HEK293 (cell line): ENCODE results near the gene RIPK3.

Source experiments
- CTCF ChIA-PET: fragments of 350-600 bp; formaldehyde crosslinking; extraction: SDS; loops from one replicate; lab custom pipeline; 2021; ENCODE audit warnings: antibody characterized with exemption; lab: Yijun Ruan, JAX
- POLR2A ChIA-PET: fragments of 300-600 bp; formaldehyde crosslinking; extraction: SDS; loops from one replicate; lab custom pipeline; 2020; ENCODE audit warnings: antibody characterized with exemption, inconsistent platforms; lab: Yijun Ruan, JAX
- H3K27ac ChIP-seq: fragments of 200-500 bp; sonication (Bioruptor generic); 2 replicates; pipeline ENCODE4 v1.5.1; 2014; ENCODE audit warnings: low read depth, low read length, control low read depth, inconsistent platforms; ENCODE audit errors: extremely low read depth
- H3K36me3 ChIP-seq, 2 experiments: fragments of 200-500 bp in 1 of 2; sonication (Bioruptor generic) in 1 of 2; 1 replicate in 1 of 2; 2 replicates in 1 of 2; pipeline ENCODE4 v1.5.1; 2014 to 2017; ENCODE audit warnings: inconsistent platforms in 2 of 2, low read length in 2 of 2; ENCODE audit not compliant: control insufficient read depth in 2 of 2, insufficient read depth in 1 of 2
- H3K4me1 ChIP-seq: fragments of 200-500 bp; sonication (Bioruptor generic); 2 replicates; pipeline ENCODE4 v1.5.1; 2014; ENCODE audit warnings: mild to moderate bottlenecking, low read length, inconsistent platforms; ENCODE audit not compliant: control insufficient read depth, insufficient read depth
- H3K4me3 ChIP-seq: 2 replicates; pipeline ENCODE4 v1.5.1; 2011; ENCODE audit warnings: low read depth, mild to moderate bottlenecking, control low read depth, low read length, moderate library complexity
- H3K9me3 ChIP-seq: fragments of 200-500 bp; sonication (Bioruptor generic); 2 replicates; pipeline ENCODE4 v1.5.1; 2014; ENCODE audit warnings: low read depth, low read length, inconsistent platforms; ENCODE audit not compliant: control insufficient read depth, insufficient read depth
- KLF7 ChIP-seq: fragments of 450-650 bp; formaldehyde crosslinking; IDR thresholded peaks from 2 replicates; pipeline ENCODE4 v1.5.1; 2016; ENCODE audit warnings: missing biosample characterization, missing genetic modification characterization, borderline replicate concordance
- SETDB1 ChIP-seq: IDR thresholded peaks from one replicate; pipeline ENCODE4 v1.6.1; 2017; ENCODE audit warnings: mild to moderate bottlenecking, low read length, moderate library complexity, mixed read lengths; ENCODE audit not compliant: insufficient read length
- YY2 ChIP-seq: fragments of 450-650 bp; formaldehyde crosslinking; IDR thresholded peaks from 2 replicates; pipeline ENCODE4 v1.5.1; 2016; ENCODE audit warnings: missing biosample characterization, missing genetic modification characterization
- ZNF16 ChIP-seq: fragments of 450-650 bp; formaldehyde crosslinking; IDR thresholded peaks from 2 replicates; pipeline ENCODE4 v1.5.1; 2016; ENCODE audit warnings: low read depth, missing biosample characterization, missing genetic modification characterization
- ZNF214 ChIP-seq: fragments of 450-650 bp; formaldehyde crosslinking; IDR thresholded peaks from 2 replicates; pipeline ENCODE4 v1.5.1; 2017; ENCODE audit warnings: missing biosample characterization, mild to moderate bottlenecking, missing genetic modification characterization, borderline replicate concordance
- ZNF24 ChIP-seq: fragments of 450-650 bp; formaldehyde crosslinking; IDR thresholded peaks from 2 replicates; pipeline ENCODE4 v1.5.1; 2016; ENCODE audit warnings: missing biosample characterization, missing genetic modification characterization
- ZNF426 ChIP-seq: fragments of 450-650 bp; formaldehyde crosslinking; IDR thresholded peaks from 2 replicates; pipeline ENCODE4 v1.5.1; 2017; ENCODE audit warnings: missing biosample characterization, missing genetic modification characterization, mild to moderate bottlenecking, inconsistent platforms, moderate library complexity
- ZNF670 ChIP-seq: fragments of 450-650 bp; formaldehyde crosslinking; IDR thresholded peaks from 2 replicates; pipeline ENCODE4 v1.5.1; 2016; ENCODE audit warnings: missing biosample characterization, missing genetic modification characterization, low read depth
- ZNF677 ChIP-seq: fragments of 450-650 bp; IDR thresholded peaks from 2 replicates; pipeline ENCODE4 v1.5.0; 2018; ENCODE audit warnings: missing biosample characterization, mild to moderate bottlenecking, missing genetic modification characterization, moderate library complexity
- ZNF76 ChIP-seq: fragments of 450-650 bp; formaldehyde crosslinking; IDR thresholded peaks from 2 replicates; pipeline ENCODE4; 2016; ENCODE audit warnings: low read depth, missing biosample characterization, missing genetic modification characterization, borderline replicate concordance
- ZNF777 ChIP-seq: fragments of 450-650 bp; formaldehyde crosslinking; IDR thresholded peaks from 2 replicates; pipeline ENCODE4 v1.5.1; 2017; ENCODE audit warnings: missing biosample characterization, missing genetic modification characterization, borderline replicate concordance
- ZSCAN18 ChIP-seq: fragments of 450-650 bp; formaldehyde crosslinking; IDR thresholded peaks from 2 replicates; pipeline ENCODE4 v1.5.1; 2016; ENCODE audit warnings: missing biosample characterization, missing genetic modification characterization
- TF ChIP-seq, protein P1 (sequence below): fragments of 450-650 bp; formaldehyde crosslinking; IDR thresholded peaks from 2 replicates; pipeline ENCODE4 v1.5.0; 2017; ENCODE audit warnings: missing biosample characterization, missing genetic modification characterization, borderline replicate concordance
- TF ChIP-seq, protein P2 (sequence below): fragments of 450-650 bp; formaldehyde crosslinking; IDR thresholded peaks from 2 replicates; pipeline ENCODE4 v1.5.1; 2016; ENCODE audit warnings: missing biosample characterization, missing genetic modification characterization

RIPK3 gene

DNA sequence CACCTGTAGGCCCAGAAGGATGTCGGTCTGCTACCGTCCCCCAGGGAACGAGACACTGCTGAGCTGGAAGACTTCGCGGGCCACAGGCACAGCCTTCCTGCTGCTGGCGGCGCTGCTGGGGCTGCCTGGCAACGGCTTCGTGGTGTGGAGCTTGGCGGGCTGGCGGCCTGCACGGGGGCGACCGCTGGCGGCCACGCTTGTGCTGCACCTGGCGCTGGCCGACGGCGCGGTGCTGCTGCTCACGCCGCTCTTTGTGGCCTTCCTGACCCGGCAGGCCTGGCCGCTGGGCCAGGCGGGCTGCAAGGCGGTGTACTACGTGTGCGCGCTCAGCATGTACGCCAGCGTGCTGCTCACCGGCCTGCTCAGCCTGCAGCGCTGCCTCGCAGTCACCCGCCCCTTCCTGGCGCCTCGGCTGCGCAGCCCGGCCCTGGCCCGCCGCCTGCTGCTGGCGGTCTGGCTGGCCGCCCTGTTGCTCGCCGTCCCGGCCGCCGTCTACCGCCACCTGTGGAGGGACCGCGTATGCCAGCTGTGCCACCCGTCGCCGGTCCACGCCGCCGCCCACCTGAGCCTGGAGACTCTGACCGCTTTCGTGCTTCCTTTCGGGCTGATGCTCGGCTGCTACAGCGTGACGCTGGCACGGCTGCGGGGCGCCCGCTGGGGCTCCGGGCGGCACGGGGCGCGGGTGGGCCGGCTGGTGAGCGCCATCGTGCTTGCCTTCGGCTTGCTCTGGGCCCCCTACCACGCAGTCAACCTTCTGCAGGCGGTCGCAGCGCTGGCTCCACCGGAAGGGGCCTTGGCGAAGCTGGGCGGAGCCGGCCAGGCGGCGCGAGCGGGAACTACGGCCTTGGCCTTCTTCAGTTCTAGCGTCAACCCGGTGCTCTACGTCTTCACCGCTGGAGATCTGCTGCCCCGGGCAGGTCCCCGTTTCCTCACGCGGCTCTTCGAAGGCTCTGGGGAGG lies 28.9 kb downstream of the RIPK3 start, which contains the start of gene LTB4R:
LTB4R (plus strand) TSS at position 857 of the 959 bp plus-strand sequence. CDS start 4,150 bp downstream, outside the sequence.
- Histone ChIP-seq H3K27ac (no peak within 1 kb of the TSS), H3K36me3 (peaks cover 0 to 65% of the 10 kb centered on the region in 2 experiments; a peak in 2 of 3 replicates), H3K9me3 (no peaks in the 10 kb centered on the region), H3K4me3 (no peak within 1 kb of the TSS), H3K4me1 (no peaks in the 10 kb centered on the region)
- TF ChIP-seq ZNF426 (tag by site-specific recombination) (no peak), YY2 (tag by site-specific recombination) (no peak), ZNF214 (tag by site-specific recombination) (no peak)
- TF ChIP-seq, protein P1, sequence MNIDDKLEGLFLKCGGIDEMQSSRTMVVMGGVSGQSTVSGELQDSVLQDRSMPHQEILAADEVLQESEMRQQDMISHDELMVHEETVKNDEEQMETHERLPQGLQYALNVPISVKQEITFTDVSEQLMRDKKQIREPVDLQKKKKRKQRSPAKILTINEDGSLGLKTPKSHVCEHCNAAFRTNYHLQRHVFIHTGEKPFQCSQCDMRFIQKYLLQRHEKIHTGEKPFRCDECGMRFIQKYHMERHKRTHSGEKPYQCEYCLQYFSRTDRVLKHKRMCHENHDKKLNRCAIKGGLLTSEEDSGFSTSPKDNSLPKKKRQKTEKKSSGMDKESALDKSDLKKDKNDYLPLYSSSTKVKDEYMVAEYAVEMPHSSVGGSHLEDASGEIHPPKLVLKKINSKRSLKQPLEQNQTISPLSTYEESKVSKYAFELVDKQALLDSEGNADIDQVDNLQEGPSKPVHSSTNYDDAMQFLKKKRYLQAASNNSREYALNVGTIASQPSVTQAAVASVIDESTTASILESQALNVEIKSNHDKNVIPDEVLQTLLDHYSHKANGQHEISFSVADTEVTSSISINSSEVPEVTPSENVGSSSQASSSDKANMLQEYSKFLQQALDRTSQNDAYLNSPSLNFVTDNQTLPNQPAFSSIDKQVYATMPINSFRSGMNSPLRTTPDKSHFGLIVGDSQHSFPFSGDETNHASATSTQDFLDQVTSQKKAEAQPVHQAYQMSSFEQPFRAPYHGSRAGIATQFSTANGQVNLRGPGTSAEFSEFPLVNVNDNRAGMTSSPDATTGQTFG, result no peak
- ChIA-PET POLR2A (interaction anchor here (1.1 kb wide), 1 partner anchor 69 kb away, joined by 3 read pairs; the partner anchor contains the start of gene TINF2), CTCF (interaction anchor here (0.5 to 4.7 kb wide), 5 partner anchors 11 to 827 kb away, joined by 3 to 70 read pairs (median 3); partner anchors contain the start of genes DHRS1, NOP9, RABGGTA and TINF2)

- ChIA-PET CTCF (interaction anchor here (0.5 to 5.1 kb wide), 6 partner anchors 11 to 827 kb away, joined by 3 to 70 read pairs (median 18); partner anchors contain the start of genes CBLN3, DHRS1, KHNYN and NOP9), POLR2A (interaction anchor here (2.7 kb wide), 1 partner anchor 68 kb away, joined by 15 read pairs; the partner anchor contains the start of gene TINF2)
- TF ChIP-seq ZNF777, result no peak
- TF ChIP-seq, protein P2, sequence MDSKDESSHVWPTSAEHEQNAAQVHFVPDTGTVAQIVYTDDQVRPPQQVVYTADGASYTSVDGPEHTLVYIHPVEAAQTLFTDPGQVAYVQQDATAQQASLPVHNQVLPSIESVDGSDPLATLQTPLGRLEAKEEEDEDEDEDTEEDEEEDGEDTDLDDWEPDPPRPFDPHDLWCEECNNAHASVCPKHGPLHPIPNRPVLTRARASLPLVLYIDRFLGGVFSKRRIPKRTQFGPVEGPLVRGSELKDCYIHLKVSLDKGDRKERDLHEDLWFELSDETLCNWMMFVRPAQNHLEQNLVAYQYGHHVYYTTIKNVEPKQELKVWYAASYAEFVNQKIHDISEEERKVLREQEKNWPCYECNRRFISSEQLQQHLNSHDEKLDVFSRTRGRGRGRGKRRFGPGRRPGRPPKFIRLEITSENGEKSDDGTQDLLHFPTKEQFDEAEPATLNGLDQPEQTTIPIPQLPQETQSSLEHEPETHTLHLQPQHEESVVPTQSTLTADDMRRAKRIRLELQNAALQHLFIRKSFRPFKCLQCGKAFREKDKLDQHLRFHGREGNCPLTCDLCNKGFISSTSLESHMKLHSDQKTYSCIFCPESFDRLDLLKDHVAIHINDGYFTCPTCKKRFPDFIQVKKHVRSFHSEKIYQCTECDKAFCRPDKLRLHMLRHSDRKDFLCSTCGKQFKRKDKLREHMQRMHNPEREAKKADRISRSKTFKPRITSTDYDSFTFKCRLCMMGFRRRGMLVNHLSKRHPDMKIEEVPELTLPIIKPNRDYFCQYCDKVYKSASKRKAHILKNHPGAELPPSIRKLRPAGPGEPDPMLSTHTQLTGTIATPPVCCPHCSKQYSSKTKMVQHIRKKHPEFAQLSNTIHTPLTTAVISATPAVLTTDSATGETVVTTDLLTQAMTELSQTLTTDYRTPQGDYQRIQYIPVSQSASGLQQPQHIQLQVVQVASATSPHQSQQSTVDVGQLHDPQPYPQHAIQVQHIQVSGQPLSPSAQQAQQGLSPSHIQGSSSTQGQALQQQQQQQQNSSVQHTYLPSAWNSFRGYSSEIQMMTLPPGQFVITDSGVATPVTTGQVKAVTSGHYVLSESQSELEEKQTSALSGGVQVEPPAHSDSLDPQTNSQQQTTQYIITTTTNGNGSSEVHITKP (tag by site-specific recombination), result peak; percentile 31; the same call in 1 of the 2 replicates
- Histone ChIP-seq H3K4me1 (no peaks in the 10 kb centered on the region), H3K27ac (no peak overlapping the region), H3K36me3 (peaks cover 5 to 72% of the 10 kb centered on the region in 2 experiments), H3K9me3 (no peaks in the 10 kb centered on the region), H3K4me3 (no peak overlapping the region)
Observed at GRCh38 chr14:24310265-24310645, 29.5 kb downstream of the RIPK3 start.

DNA sequence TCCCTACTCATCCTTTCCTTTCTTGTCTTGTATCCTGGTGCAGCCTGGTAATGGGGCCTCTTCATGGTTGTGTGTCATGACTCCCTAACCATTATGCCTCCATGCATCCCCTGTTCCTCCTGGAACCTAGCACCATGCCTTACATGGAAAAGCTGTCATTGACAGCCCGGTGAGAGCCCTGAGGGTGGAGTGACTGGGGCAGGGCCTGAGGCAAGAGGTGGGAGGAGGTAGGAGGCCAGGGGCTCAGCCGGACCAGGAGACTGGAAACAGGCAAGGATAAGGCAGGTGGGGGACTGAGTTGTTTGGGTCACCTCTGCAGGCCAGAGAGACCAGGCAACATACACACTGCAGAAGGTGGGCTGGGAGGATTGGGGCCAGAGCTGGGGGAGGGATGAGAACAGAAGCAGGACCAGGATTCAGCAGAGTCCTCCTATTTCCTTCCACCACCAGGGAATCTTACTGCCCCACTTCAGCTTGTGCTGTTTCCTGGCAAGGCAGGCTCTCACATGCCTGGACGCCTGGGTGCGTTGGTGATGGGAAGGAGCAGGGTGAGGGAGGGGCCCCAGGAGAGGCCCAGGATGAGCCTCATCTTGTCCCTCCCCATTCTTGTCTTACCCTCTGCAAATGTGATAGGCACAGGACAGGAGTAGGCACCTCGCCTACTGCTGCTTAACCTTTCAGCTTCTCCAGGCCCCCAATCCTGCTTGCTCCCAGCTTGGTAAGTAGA lies 30.1 kb downstream of the RIPK3 start, which contains the start of gene LTB4R2:
LTB4R2 (plus strand) TSS at position 603 of the 727 bp plus-strand sequence. CDS start 525 bp downstream, outside the sequence.
- H3K4me1 ChIP-seq, result no peaks in the 10 kb centered on the region
- CTCF ChIA-PET, result interaction anchor here (0.5 to 5.1 kb wide), 12 partner anchors 11 to 826 kb away, joined by 3 to 70 read pairs (median 3); partner anchors contain the start of genes CBLN3, DHRS1, KHNYN and MDP1
- no peak within 1 kb of the TSS for H3K27ac ChIP-seq
- H3K9me3 ChIP-seq, result no peaks in the 10 kb centered on the region
- TF ChIP-seq ZNF677 (no peak), ZNF670 (no peak), ZNF76 (tag by site-specific recombination) (no peak), ZSCAN18 (no peak), SETDB1 (no peak), ZNF16 (tag by site-specific recombination) (no peak), ZNF777 (no peak), ZNF24 (no peak), KLF7 (tag by site-specific recombination) (no peak)
- H3K4me3 ChIP-seq, result no peak within 1 kb of the TSS
- peaks cover 10 to 77% of the 10 kb centered on the region in 2 experiments for H3K36me3 ChIP-seq
- POLR2A ChIA-PET, result interaction anchor here (2.2 to 2.7 kb wide), 2 partner anchors 39 to 67 kb away, joined by 9 to 15 read pairs; partner anchors contain the start of genes RABGGTA and TINF2
